Measurements from ENCODE around the gene NFATC3.

Gene NFATC3

DNA sequence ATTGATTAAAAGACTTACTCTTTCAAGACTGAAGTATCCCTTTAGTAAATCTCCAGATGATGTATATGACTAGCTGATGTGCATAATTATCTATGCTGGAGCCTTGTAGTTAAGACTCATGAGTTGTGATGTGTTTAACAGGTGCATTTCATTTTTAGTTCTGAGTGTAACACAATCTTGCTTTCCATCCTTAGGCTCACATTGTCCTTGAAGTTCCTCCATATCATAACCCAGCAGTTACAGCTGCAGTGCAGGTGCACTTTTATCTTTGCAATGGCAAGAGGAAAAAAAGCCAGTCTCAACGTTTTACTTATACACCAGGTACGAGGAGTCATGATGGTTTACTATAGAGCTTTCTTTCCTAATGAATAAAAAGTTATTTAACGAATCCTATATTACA, 97.9 kb downstream of the NFATC3 start:
- DNase-seq: no peak

DNA sequence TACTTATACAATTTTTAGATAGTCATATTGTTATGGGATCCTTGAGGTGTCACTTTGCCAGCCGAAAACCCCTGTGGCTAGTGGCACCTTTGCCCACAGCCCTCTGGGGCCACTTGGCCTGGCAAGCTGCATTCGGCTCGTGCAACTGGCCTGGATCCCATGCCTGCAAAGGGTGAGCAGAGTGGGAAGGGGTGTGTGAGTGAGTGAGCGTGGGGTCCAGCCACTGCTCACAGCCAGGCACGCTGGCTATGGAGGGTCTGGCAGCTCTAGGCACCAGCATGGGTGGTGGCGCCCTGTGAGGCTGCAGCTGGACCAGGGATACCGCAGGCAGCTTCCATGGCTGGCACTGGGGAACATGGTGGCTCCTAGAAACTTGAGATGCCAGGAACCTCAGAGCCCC, 101.7 kb downstream of the NFATC3 start:
- DNase-seq: no peak

DNA sequence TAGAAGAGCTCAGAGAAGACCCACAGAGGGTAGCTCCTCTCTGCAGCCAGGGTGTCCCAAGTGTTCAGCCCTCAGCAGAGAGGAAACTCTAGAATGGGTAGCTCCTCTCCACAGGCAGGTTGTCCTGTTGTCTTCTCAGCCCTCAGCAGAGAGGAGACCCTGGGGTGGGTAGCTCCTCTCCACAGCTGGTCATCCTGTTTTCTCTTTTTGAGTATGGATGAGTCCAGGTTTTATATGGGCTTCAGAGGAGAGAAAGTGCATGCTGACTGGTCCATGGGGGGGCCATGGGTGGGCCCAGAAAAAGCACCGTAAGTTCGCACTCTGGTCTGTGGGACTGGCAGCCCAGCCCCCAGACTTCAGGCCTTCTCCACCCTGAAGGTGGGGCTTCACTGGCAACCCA, 102.3 kb downstream of the NFATC3 start:
- no peak for DNase-seq

DNA sequence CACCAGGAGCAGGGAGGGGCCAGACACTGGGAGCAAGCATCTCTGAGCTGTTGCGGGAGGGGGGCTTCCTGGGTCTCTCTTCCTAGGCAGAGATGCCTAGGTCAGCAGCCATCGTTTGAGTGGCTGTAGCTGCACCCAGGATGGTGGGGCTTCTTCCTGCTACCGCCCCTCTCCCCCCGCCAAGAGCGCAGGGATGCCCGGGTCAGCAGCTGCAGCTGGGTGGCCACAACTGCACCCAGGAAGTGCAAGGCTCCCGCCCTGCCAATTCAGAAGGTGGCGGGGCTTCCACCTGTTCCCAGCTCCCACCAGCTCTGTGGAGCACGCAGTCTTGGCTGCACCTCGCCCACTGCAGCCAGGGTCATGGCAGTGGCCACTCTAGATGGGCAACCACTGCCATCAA, 103.0 kb downstream of the NFATC3 start:
- no peak for DNase-seq

DNA sequence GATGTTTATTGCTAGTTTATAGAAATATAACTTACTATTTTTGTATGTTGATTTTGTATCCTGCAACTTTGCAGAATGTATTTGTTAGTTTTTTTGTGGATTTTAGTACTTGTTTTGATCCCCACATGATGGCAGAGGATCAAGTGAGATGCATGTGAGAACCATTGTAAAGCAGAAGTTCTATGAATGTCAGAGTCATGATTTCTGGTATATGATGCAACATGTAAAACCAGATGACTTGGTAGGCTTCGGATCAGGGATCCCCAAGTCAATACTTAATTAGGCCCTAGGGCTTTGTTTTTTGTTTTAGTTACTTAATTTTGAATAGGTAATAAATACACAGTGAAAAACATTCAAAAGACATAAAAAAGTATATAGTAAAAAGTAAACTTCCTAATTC, 104.9 kb downstream of the NFATC3 start:
- DNase-seq: no peak

DNA sequence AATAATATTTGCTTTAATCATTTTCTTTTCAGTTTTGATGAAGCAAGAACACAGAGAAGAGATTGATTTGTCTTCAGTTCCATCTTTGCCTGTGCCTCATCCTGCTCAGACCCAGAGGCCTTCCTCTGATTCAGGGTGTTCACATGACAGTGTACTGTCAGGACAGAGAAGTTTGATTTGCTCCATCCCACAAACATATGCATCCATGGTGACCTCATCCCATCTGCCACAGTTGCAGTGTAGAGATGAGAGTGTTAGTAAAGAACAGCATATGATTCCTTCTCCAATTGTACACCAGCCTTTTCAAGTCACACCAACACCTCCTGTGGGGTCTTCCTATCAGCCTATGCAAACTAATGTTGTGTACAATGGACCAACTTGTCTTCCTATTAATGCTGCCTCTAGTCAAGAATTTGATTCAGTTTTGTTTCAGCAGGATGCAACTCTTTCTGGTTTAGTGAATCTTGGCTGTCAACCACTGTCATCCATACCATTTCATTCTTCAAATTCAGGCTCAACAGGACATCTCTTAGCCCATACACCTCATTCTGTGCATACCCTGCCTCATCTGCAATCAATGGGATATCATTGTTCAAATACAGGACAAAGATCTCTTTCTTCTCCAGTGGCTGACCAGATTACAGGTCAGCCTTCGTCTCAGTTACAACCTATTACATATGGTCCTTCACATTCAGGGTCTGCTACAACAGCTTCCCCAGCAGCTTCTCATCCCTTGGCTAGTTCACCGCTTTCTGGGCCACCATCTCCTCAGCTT, 105.8 kb downstream of the NFATC3 start:
- DNase-seq: peak in 29 of 56 donors; percentile 2 to 69 (median 30)

DNA sequence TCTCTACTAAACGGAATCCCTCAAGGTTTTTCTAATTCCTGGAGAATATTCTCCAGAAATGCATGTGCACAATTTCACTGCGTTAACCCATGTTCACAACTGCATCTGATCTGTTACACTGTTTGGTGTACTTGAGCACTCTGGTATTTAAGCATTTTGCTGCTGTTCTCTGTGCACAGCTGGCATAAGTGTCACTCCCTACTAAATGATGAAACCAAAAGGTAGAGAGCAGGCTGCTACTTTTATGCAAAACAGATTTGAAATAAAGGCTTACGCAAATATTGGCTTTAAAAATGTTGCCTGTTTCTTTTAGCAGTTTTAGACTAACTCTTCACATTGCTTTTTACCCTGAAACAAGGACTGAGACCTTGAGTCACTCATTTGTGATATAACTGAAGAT, 109.1 kb downstream of the NFATC3 start:
- DNase-seq: no peak

DNA sequence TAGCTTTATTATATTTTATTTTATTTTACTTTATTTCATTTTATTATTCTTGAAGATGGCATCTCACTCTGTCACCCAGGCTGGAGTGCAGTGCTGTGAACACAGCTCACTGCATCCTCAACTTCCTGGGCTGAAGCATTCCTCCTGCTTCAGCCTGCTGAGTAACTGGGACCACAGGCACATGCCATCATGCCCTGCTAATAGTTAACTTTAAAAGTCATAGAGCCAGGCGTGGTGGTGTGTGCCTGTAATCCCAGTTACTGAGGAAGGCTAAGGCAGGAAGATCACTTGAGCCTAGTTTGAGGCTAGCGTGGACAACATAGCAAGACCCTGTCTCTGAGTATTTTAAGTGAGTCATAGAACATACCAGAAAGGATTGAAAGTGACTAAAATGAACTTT, 112.1 kb downstream of the NFATC3 start:
- DNase-seq: no peak

DNA sequence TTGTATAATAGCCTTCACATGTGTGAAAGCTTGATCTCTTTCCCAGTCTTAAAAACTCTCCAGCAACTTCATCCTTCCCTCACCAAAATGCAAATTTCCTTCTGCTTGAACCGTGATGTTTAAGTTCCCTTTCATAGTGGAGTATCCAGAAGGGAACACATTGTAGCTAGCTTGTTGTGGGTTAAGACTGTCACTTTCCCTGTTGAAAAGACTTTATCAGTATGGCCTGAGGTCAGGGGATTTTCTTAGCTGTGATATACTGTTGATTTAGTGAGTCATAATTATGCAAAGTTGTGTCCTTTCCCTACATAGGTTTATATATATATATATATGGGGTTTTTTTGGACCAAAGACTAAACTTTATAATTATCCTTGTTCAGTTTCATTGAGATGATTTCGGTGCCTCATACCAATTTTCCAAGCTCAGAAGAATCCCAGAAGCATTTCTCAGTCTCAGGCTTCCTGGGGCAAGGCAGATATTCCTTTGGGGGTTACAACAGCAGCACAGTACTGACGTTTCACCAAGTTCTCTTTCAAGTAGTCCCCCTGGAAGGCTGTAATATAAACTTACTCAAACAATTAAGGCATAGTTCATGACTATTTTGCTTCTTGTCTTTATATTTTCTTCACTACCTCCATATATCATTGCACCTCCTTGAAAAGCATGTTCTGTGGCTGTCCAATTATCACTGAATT, 115.1 kb downstream of the NFATC3 start:
- no peak for DNase-seq

DNA sequence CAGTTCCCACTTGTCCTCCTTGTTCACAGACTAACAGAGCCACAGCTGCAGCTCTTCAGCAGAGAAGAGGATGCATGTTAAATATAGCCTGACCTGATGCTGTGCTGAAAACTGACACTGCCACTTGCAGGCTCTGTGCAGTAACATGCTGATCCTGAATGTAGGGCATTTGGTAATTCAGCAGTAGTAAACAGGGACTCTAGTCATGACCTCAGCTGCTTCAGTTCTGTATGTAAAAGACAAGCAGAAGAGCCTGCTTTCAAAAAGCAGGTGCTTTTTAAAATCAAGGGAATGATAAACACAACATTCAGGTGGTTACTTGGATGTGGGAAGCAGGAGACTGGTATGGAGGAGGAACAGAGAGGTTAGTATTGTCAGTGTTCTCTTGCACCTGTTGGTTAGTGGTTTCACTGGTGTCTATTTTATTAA, 116.9 kb downstream of the NFATC3 start:
- peak in 12 of 56 donors; percentile 2 to 33 (median 10) for DNase-seq

DNA sequence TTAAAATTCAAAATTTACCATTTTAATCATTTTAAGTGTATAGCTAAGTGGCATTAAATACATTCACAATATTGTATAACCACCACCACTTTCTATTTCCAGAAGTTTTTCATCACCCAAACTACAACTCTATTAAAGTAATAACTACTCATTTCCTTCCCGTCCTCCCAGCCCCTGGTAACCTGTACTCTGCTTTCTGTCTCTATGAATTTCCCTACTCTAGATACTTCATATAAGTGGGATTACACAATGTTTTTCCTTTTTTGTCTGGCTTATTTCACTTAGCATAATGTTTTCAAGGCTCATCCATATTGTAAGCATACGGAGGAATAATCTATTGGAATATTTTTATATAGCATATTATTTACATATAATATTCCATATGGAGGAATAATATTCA, 121.1 kb downstream of the NFATC3 start:
- no peak for DNase-seq

DNA sequence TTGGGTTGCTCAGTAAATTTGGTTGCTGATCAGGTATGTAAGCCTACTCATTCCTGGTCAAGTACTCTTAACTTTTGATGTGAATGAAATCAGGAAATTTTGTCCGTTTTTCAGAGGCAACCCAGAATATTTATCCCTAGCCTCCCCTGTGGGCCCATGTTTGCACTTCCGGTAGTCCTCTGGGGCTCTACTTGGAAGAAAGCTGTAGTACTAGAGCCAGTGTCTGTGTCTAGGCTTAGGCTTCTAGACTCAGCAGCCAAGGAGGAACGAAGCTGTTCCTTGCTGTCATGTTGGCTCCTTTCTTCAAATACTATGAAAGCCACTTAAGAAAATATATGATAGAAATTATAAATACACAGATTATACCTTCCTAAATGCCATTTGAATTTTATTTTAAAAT, 129.6 kb downstream of the NFATC3 start:
- DNase-seq: no peak

DNA sequence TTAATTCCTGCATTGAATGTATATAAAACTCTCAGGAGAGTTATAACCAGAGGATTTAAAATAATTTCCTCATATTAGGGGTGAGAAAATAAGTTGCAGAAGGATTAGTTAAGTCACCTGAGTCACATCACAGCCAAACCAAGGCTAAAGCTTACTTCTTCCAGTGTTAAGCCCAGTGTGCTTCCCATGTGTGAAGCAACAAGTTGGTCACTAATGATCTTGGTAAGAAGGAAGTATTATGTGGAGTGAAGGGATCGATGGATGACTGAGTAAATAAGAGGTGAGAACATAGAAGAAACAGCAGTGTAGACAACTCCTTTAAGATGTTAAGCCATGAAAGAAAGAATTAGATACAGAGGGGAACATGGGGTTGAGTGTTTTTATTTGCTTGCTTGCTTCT, 130.1 kb downstream of the NFATC3 start:
- no peak for DNase-seq

DNA sequence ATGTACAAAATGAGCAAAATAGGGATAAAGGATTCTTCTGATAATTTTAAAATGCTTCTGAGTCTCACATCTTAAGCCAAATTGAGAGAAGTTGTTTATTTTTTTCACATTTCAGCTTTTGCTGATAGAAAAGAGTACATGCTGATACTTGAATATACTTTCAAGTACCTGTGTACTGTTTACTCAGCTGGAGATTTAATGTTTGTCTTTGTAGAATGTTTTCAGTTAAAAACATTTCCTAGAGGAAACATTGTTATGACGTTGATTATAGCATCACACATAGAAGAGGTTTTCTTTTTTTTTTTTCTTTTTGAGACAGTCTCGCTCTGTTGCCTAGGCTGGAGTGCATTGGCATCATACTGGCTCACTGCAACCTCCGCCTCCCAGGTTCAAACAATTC, 131.1 kb downstream of the NFATC3 start:
- no peak for DNase-seq

DNA sequence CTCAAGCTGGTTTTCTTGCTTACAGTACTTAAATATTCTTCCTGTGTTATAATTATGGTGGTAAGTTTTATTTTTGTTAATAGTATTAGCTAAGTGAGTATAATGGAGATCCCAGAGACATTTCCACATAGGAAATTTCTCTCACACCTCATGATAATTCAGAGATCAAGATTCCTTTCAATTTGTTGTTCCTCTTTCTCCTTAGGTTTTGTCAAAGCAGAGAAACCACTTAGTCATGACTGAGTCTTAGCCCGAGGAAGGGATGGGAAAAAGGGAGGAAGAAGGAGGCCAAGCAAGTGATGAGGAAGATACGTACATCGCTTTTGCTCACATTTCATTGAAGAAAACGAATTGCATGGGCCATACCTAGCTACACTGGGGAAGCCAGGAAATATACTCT, 132.3 kb downstream of the NFATC3 start:
- DNase-seq: no peak

DNA sequence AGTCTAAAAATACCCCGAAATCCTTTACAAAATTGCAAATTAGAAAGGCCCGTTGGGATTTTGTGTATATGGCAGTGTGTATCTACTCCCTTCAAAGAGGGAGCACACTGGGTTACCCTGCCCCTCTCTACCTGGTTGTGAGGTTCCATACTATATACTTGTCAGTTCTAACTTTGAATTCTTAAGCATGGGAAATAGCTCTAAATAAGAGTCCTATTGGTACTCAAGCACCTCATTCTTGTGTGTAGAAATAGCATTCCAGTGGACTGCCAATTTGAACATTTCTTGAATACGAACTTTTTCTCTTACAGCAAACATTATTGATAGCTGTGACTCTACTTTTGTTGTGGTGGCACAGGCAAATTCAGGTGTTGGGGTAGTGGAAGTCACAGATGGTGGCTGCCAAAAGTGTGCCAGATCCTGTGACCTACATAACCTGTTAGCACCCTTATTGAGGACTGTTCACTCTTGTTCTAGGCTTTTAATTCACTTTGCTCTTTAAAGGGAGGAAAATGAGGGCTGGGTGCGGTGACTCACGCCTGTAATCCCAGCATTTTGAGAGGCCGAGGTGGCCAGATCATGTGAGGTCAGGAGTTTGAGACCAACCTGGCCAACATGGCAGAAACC, 134.7 kb downstream of the NFATC3 start:
- DNase-seq: no peak

DNA sequence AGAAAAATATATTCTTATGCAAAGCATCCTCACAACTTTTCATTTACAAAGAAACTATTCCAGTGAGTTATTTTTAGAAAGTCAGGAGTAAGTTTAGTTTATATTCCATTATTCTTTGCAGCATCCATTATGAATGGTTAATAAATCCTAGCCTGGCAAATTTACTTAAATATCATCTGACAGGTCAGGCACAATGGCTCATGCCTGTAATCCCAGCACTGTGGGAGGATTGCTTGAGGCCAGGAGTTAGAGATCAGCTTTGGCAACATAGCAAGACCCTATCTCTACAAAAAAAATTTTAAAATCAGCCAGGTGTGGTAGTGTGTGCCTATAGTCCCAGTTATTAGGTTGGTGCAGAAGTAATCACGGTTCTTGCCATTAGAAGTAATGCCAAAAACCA, 137.9 kb downstream of the NFATC3 start:
- DNase-seq: no peak

DNA sequence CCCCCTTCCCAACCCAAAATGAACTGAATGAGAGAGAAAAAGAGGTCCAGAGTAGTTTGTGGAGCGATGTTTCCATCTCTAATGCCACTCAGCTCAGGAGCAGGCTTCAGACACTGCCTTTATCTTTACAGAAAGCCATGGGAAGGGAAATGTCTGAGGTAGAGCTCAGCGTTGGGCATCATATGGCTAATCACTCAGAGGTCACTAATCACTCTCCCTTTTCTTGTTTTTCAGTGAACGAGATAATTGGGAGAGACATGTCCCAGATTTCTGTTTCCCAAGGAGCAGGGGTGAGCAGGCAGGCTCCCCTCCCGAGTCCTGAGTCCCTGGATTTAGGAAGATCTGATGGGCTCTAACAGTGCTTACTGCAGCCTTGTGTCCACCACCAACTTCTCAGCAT, 140.9 kb downstream of the NFATC3 start:
- no peak for DNase-seq

DNA sequence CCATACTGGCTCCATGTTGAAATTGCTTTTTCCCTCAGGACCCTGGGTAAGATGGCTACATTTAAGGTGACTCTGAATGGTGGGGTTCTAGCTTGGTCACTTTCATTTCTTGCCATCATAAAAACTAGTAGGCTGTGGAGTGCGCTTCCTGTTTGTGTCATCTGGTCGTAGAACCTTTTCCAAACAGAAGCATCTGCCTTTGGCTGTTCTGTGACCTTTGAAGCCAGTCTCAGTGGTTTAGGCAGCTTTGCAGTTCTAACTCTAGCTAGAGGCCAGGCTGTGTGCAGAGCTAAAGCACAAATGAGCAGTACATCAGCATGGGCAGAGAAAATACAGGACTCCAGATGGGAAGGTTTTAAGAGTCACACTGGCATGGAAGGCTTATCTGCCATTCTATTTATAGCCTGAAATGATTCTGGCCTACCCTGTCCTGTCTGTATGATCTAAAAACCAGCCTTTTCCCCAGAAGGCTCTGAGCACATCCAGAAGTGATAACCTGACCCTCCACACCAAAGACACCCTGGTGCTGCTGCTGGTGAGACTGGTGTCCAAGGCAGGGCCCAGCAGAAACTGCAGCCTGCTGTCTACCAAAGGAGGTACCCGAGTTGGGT, 142.1 kb downstream of the NFATC3 start:
- no peak for DNase-seq

DNA sequence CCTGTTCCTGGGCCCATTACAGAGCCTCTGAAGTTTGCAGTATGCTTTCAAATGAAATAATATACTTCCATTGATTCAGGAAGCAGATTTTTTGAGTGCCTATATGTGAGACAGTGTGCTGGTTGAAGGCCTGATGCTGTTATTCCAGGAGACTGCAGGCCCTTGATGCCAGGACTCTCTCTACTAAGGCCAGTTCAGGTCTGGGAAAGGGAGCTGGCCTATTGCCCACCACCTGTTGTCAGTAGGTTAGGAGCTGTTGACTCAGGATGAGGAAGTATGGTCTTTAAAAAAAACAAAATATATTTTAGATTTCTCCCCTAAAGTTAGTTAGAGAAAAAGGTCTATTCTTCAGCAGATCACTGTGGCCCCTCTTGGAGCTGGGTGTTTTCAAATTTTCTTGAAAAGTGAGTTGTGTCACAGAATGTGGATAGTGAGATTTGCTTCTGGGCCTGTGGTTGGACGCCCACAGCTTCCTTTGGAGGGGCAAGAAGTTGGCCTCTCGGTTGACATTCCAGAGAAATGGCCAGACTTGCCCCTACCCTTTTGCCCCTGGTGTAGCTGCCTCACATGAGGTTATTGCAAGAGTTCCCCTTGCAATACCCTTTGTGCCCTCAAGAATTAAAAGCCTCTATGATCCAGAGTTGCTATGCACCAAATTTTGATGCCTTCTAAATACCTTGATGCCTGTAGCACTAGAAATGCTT, 142.8 kb downstream of the NFATC3 start:
- DNase-seq: no peak

DNA sequence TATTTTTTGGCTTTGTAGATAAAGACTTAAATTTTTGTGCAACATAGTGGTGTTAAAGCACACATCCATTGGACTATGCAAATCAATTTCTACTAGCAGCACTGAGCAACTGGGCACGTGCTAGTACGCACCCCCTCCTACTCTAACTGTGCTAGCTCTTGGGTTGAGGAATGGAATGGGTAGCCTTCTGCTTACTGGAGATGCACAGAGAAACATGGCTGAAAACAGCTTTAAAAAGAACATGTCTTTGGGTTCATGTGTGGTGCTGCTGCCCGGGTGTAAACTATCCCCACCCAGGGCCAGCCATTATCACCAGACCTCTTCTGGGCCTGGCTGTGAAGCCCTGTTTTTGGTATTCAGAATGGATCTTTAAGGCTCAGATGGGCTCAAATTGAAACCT, 143.5 kb downstream of the NFATC3 start:
- DNase-seq: no peak

All from amygdala (tissue), 56 donors.